ENCODE data around the gene TERT.
A peak's percentile ranks its signal among the peaks of the same experiment; 100 is the strongest.
"Not testable (repeated sequence)": the region's sequence is repeated elsewhere in the genome, so short reads cannot be mapped to it uniquely, and the experiment has no call there.

Gene TERT

DNA sequence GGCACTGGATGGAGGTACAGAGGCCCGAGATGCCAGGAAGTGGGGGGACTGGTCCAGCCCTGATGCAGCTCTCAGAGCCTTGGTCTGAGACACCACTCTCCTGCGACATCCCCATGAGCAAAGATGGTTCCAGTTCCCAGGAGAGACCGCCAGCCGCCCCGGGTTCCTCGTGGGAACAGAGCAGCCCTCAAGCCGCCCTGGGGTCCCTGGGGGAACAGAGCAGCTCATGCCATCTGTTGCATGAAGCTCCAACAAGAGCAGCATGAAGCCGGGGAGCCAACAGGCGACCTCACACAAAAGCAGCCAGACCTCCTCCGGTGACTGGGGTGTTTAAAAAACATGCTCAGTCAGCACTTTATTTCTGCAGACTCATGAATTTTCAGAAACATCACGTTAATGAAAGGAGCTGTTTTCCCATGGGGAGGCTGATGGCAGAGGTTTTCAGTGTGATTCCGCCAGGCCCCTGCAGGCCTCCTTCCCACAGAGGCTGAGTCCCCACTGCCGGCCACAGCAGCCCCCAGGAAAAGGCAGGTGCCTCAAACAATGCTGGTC lies 63.4 kb downstream of the TERT start:
- peak; percentile 55 for DNase-seq

DNA sequence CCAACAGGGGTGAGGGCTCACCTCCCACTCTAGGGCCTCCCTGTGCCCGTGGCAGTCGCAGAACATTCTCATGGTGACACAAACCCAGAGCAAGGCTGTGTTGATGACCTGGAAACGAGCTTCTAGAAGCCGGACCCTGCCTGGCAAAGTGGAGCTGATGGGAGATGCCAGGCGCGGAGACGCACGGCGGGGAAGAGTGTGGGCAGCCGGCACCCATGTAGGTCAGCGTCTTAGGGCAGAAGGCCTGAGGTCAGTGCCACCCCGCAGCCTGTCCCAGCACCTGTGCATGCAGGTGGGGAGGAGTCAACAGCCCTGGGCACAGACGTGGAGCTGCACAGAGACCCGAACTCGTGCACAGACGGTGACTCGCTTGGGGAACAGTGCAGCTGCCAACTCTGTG lies 64.3 kb downstream of the TERT start:
- DNase-seq: no peak

DNA sequence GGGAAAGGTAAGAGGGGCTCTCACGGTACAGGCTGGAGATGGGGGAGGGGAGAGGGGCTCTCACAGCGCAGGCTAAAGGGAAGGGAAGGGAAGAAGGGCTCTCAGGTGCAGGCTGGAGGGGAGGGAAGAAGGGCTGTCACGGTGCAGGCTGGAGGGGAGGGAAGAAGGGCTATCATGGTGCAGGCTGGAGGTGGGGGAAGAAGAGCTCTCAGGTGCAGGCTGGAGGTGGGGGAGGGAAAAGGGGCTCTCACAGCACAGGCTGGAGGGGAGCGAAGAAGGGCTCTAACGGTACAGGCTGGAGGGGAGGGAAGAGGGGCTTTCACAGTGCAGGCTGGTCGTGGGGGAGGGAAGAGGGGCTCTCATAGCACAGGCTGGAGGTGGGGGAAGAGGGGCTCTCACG lies 65.0 kb downstream of the TERT start:
- no peak for DNase-seq

DNA sequence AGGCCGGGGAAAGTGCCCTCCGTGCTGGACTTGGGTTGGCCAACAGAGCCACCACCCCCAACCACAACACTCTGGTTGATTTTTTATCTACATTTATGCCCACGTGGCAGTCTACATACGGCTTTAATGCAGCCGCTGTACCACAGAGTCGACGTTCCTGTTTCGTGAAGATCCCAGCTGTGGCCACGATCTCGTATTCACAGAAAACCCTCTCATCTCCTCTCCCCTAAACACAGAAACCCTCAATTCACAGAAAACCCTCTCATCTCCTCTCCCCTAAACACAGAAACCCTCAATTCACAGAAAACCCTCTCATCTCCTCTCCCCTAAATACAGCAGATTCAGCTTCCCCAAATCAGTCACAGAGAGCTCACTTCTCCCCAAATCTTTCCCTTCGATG lies 65.8 kb downstream of the TERT start:
- DNase-seq: not testable (repeated sequence)

DNA sequence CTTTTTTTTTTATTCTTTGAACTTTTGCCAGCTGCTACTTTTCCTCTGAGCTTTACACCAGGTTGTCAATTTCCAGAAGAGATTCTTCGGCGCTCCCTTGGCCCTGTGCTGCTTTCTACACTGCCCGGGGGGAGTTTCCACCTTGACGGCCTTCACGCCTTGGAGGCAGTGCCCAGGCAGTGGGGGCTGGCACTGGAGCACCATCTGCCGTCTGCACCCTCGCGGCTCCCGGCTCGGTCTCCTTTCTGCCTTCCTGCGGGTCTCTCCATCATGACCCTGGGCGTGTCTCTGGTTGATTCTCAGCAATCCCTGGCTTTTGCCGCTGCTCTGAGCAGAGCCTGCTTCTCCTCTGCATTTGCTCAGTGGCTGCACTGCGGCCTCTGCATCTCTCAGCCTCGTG lies 66.7 kb downstream of the TERT start:
- no peak for DNase-seq

DNA sequence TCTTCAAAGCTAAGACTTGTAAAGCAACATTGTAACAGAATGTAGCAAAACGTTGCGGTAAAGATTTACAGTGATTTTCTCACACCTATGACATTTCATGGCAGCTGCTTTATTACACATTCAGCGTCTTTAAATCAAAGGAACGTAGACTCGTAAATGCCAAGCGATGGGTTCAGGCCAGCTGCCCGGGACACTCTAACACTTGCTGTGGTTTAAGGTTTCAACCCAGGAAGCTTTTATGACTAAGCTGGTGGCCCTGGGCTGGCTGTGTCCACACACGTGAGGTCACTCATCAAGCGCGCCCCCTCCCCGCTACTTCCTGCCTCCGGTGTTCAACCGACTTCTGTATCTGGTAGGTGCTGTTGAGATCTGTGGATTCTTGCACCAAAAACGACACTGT lies 67.2 kb downstream of the TERT start:
- no peak for DNase-seq

DNA sequence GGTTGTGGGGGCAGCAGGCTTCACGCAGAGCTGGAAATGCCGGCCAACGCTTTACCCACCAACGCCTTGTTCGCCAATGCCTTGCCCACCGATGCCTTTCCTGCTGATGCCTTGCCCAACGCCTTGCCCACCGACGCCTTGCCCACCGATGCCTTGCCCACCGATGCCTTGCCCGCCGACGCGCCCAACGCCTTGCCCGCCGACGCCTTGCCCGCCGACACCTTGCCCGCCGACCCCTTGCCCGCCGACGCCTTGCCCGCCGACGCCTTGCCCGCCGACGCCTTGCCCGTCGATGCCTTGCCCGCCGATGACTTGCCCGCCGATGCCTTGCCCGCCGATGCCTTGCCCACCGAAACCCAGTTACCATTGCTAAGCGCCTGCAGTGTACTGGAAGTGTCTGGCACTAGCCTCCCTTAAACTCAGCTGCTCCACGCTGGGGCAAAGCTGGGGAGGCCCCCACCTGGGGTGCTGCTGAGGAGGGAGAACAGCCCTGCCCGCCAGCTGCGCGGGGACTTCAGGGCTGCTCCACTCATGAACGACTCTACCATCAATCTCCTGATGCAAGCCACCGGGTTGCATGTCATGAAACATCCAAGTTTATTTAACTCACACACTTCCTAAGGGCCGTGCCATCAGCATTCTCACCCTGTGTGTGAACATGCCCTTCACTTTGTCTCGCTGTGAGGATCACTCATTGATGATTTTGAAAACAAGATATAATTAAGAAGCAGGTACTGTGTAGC lies 67.9 kb downstream of the TERT start:
- no peak for DNase-seq

DNA sequence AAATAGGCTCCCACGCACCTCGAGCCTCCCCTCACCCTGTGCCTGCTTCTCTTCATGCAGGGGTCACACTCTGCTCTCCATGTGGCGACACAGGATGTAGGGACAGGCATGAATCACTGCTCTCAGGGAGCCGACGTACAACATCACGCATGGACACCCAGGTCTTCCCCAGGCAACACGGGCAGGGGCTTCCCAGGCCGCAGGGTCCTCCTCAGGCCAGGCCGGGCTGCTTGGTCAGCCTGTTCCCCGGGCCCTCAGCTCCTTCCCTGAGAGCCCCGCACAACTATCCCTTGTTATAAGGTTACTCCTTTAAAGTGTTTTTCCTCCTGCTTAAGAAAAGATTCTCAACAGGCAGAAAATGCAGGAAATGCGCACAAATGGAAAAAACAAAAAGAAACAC lies 68.6 kb downstream of the TERT start:
- no peak for DNase-seq

DNA sequence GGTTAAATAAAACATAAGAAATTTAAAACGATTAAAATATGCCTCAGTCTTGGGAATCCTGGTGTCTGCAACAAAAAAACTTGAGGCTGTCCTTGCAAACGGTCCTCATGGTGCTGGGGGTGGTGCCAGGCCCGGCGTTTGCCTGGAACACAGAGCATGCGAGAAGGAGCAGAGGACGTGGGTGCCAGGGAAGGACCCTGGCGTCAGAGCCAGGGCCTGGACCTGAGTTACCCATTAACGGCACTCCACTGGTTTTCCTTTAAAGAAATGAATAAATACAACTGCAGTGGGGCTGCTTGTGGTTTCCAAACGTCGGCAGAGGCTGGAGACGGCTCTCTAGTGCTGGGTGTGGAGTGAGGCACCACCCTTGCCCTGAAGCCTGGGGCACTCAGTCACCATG lies 69.8 kb downstream of the TERT start, which contains the start of gene SLC6A18:
Gene SLC6A18 (plus strand): TSS at position 301 of the 400 bp plus-strand sequence. CDS start 97 bp downstream, at position 398.
- DNase-seq: no peak

DNA sequence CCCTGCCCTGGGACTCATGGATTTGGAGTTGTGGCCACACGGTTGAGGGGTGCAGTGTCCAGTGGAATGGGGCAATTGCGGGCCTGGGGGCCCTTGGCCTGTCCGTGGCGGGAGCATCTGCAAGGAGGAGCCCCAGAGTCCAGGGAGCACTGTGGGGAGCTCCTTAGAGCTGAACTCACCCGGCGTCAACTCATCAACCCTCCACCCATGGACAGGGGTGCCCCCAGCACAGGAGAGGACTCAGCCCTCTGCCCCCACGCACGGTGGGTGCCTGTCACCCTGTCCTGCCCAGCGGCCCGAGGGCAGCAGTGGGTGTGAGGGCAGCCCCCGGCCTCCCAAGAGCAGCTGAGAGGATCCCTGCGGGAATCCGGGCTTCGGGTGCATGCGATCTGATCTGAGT lies 70.2 kb downstream of the TERT start:
- no peak for DNase-seq

DNA sequence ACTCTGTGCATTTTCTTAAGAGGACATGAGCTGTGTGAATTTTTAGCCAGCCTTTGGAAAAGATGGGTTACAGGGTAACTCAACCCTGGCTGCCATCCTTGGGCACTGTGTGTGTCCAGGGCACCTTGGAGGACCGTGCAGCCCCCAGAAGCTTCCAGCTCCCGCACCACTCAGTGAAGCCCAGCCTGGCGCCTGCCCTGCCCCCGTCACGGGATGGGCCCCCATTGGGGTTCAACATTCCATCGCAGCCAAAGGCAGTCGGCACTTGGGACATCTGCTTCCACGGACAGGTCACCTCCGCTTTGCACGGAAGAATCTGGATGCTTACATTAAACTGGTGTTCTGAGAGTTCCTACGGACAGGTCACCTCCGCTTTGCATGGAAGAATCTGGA lies 71.6 kb downstream of the TERT start:
- no peak for DNase-seq

DNA sequence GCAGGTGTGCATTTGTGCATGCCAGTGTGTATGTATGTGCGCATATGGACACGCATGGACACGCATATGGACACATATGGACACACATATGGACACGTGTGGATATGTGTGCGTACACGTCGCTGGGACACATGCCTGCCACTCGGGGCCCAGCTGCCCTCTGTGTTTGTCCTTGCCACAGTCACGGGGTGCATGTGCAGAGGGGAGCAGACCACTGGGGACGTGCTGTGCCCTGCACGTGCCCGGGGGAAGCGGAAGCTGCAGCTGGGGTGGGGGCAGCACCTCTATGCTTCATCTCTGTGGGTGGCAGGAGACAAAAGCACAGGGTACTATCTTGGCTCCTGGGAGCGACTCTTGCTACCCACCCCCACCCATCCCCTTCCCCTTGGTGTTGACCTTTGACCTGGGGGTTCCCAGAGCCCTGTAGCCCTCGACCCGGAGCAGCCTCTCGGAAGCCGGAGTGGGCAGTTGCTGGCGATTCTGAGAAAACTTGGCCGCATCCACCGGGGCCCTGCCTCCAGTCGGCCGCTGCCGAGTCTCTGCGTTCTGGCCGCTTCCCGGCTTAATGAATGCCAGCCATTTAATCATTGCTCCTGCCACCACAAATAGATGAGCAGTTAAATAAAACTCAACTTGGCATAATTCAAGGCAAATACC lies 72.1 kb downstream of the TERT start:
- DNase-seq: no peak

DNA sequence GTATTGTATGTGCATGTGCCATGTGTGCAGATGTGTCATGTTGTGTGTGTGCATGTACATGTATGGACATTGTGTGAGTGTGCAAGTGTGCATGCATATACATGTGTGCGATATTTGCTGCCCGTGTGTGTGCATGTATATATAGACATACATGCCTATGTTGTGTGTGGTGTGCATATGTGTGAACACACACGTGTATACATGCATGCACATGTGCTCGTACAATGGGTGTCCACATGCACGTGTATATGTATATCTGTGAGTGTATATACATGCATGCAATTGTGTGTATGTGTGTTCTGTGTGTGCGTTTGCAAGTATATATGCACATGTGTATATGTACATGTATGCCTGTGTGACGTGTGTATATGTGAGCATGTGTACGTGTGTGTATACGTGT lies 72.7 kb downstream of the TERT start:
- DNase-seq: no peak

DNA sequence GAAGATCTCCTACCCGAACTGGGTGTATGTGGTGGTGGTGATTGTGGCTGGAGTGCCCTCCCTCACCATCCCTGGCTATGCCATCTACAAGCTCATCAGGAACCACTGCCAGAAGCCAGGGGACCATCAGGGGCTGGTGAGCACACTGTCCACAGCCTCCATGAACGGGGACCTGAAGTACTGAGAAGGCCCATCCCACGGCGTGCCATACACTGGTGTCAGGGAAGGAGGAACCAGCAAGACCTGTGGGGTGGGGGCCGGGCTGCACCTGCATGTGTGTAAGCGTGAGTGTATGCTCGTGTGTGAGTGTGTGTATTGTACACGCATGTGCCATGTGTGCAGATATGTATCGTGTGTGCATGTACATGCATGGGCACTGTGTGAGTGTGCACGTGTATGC lies 73.1 kb downstream of the TERT start:
- no peak for DNase-seq

DNA sequence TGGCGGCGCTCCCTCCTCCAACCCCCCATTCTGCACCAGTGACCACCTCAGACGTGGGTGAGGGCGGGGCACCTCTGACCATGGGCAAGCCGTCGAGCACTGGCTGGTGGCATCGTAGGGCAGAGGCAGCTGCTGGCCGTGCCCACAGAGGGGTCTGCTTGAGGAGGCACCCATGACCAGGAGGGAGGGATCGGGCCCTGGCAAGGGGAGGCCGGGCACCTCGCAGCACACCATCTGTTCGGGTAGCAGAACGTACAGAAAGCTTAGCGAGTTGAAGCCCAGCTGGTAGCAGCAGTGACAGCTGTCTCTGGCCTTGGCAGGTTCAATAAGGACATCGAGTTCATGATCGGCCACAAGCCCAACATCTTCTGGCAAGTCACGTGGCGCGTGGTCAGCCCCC lies 74.0 kb downstream of the TERT start:
- no peak for DNase-seq

DNA sequence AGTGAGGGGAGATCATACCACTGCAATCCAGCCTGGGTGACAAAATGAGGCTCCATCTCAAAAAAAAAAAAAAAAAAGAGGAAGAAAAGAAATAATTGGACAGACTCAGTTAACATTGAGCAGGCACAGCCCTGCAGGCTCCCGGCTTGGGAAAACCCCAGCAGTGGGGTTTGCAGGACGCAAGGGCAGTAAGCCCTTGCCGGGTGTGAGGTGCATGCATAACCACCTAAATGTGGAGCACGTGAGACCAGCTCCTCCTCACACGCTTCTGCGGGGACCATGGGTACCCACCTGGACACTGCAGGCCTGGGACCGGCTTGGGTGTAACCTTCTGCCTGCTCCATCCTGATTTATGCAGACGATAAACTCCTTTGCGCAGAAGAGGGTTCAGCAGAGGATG lies 74.5 kb downstream of the TERT start:
- DNase-seq: no peak

DNA sequence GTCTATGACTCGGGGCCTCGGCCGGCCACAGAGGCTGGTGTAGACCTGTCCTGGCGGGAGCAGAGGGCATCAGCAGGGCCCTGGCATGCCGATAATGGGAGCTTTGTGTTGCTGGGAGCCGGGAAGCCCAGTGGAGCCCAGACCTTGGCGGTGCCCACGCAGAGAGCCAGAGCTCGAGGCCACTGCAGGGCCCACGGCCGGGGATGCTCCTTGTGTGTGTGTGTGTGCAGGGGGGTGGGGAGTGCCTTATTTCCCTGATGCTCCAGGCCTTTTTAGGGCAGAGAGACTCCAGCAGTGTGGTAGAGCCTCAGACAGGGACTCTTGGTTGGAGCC lies 75.1 kb downstream of the TERT start:
- DNase-seq: no peak

DNA sequence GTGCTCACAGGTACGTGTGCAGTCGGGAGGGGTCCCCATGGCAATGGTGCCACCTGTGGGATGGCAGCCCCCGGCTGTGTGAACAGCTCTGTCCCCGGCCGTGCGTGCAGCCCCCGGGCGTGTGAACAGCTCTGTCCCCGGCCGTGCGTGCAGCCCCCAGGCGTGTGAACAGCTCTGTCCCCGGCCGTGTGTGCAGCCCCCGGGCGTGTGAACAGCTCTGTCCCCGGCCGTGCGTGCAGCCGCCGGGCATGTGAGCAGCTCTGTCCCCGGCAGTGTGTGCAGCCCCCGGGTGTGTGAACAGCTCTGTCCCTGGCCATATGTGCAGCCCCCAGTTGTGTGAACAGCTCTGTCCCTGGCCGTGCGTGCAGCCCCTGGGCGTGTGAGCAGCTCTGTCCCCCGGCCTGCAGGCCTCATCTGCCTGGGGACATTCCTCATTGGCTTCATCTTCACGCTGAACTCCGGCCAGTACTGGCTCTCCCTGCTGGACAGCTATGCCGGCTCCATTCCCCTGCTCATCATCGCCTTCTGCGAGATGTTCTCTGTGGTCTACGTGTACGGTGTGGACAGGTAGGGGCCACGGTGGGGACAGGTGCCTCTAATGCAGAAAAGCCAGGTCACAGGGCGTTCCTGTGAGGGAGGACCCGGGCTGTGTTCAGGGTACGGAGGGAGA lies 75.6 kb downstream of the TERT start:
- DNase-seq: no peak

DNA sequence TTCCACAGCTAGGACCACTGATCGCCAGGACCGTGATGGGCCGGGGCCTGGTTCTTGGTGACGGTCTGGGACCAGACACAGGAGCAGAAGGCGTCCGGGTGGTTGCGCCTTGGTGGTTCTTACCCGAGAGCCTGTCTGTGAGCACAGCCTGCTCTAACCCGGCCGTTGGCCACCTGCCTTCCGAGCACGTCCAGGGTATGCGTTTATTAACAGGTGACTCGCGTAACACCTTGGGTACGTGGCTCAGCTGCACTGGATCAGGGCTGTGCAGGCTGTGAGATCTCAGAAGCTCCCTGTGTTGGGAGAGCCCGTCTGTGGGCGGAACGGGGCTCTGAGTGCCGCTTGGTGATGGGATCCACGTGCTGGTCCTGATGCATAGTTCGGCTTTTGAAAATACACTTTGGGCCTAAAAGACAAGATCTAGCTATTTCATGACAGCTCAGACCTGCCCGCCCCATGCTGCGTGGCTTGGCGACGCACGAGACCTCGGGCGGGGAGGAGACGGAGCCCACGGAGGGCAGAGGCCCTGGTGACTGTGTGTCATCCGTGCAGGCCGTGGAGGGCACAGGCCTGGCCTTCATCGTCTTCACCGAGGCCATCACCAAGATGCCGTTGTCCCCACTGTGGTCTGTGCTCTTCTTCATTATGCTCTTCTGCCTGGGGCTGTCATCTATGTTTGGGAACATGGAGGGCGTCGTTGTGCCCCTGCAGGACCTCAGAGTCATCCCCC lies 76.4 kb downstream of the TERT start:
- DNase-seq: no peak

DNA sequence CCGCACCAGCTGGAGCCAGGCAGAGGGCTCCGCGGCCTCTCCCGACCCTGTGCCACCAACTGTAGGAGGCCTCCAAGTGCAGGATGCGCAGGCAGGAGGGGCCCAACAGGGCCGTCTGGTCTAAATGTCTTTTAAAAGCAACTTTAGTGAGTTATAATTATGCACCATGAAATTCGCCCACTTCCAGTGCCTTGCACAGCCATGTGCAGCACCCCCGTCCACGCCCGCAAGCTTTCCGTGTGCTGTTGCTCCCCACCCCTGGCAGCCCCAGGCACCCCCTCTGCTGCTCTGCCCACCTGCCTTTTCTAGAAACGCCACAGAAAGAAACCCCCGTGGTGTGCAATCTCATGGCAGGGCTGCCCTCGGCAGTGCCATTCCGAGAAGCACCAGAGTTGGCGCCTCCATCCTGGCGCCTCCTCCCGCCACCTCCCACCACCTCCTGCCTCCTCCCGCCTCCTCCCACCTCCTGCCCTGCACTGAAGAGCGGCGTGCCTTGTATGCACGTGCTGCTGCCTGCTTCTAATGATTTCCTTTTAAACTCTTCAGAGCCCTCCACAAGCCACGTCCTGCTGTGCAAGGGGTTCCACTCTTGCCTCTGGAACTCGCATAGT lies 77.2 kb downstream of the TERT start:
- peak; percentile 65 for DNase-seq

DNA sequence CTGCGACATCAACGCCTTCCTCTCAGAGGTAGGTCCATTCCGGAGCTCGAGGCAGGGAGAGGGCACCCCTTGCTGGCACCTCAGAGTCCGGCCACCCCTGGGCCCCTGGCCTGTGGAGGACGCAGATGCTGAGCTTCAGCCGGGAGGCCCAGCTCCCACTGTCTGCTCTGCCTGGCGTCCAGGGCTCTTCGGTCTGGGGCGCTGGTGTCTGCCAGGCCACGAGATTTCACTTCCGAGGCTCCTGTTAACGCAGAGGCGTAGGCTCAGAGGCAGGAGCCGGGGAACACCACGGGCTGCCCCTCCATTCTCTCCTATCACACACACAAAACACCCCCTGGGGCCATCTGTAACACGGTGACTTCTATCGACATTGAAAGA lies 78.0 kb downstream of the TERT start:
- DNase-seq: no peak

DNA sequence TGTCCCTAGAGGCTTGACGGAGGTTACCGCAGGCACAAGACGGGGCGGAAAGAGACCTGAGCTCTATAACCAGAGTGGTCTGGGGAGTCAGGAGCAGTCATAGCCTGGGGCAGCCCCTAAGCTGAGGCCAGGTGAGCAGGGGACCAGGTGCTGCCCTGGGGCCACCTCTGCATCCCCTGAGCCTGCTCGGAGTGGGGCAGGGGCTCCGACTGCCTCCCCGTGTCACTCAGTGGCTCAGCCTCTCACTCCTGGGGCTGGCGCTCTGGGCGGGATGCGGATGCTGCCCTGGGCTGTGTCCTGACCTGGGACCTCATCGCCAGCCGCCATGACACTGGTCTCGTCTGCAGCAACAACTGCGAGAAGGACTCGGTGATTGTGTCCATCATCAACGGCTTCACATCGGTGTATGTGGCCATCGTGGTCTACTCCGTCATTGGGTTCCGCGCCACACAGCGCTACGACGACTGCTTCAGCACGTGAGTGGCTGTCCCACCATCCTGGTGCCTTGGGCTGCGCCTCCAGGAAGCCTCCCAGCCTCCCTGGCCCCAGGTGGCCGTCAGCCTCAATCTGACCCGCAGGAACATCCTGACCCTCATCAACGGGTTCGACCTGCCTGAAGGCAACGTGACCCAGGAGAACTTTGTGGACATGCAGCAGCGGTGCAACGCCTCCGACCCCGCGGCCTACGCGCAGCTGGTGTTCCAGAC lies 78.5 kb downstream of the TERT start:
- DNase-seq: no peak
